ENCODE measurements around the gene PDE4B.
"Not testable (repeated sequence)": the region's sequence is repeated elsewhere in the genome, so short reads cannot be mapped to it uniquely, and the experiment has no call there.

DNA sequence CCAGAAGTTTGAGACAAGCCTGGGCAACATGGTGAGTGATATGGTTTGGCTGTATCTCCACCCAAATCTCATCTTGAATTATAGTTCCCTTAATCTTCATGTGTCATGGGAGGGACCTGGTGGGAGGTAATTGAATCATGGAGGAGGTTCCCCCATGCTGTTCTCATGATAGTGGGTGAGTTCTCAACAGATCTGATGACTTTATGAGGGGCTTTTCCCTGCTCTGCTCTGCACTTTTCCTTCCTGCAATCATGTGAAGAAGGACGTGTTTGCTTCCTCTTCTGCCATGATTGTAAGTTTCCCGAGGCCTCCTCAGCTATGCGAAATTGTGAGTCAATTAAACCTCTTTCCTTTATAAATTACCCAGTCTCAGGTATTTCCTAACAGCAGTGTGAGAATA is 213.8 kb downstream of the PDE4B start:
- TF ChIP-seq, protein P1, sequence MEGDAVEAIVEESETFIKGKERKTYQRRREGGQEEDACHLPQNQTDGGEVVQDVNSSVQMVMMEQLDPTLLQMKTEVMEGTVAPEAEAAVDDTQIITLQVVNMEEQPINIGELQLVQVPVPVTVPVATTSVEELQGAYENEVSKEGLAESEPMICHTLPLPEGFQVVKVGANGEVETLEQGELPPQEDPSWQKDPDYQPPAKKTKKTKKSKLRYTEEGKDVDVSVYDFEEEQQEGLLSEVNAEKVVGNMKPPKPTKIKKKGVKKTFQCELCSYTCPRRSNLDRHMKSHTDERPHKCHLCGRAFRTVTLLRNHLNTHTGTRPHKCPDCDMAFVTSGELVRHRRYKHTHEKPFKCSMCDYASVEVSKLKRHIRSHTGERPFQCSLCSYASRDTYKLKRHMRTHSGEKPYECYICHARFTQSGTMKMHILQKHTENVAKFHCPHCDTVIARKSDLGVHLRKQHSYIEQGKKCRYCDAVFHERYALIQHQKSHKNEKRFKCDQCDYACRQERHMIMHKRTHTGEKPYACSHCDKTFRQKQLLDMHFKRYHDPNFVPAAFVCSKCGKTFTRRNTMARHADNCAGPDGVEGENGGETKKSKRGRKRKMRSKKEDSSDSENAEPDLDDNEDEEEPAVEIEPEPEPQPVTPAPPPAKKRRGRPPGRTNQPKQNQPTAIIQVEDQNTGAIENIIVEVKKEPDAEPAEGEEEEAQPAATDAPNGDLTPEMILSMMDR (IDR thresholded peaks at IDR 0.05): not testable (repeated sequence)
- TF ChIP-seq POLR2A (IDR thresholded peaks at IDR 0.05): not testable (repeated sequence)
